HG03095 (cell line): ENCODE results near the gene LRRK1.
A peak's percentile ranks its signal among the peaks of the same experiment; 100 is the strongest.

Experiments
- ATAC-seq: cut with Tn5 transposase; IDR thresholded peaks from one replicate; pipeline ENCODE4 v1.9.1; 2021; ENCODE audit warnings: moderate library complexity; ENCODE audit not compliant: unreplicated experiment

The LRRK1 gene

GRCh38 chr15:100909989-100910955 lies 8.9 kb upstream of the LRRK1 start:
- no peak for ATAC-seq

GRCh38 chr15:100911086-100911485 lies 8.1 kb upstream of the LRRK1 start:
- no peak for ATAC-seq

GRCh38 chr15:100913961-100914360 lies 5.2 kb upstream of the LRRK1 start:
- no peak for ATAC-seq

GRCh38 chr15:100914876-100915275 lies 4.3 kb upstream of the LRRK1 start:
- ATAC-seq: no peak

GRCh38 chr15:100918034-100918689 lies 995 bp upstream of the LRRK1 start:
- peak; percentile 67 for ATAC-seq

GRCh38 chr15:100919481-100920405 lies 586 bp downstream of the LRRK1 start:
- no peak for ATAC-seq

GRCh38 chr15:100920516-100921135 lies 1.5 kb downstream of the LRRK1 start:
- no peak for ATAC-seq

GRCh38 chr15:100922192-100923040 lies 3.3 kb downstream of the LRRK1 start:
- no peak for ATAC-seq

- ATAC-seq: no peak
These were observed 3.9 kb downstream of the LRRK1 start for GRCh38 chr15:100923076-100923475.

- ATAC-seq: no peak
These were observed 4.7 kb downstream of the LRRK1 start for GRCh38 chr15:100923902-100924301.

GRCh38 chr15:100924436-100924835 lies 5.3 kb downstream of the LRRK1 start:
- ATAC-seq: no peak

GRCh38 chr15:100925480-100925879 lies 6.3 kb downstream of the LRRK1 start:
- ATAC-seq: no peak

GRCh38 chr15:100926258-100926657 lies 7.1 kb downstream of the LRRK1 start:
- ATAC-seq: no peak

- peak; percentile 28 for ATAC-seq
These were observed 8.0 kb downstream of the LRRK1 start for GRCh38 chr15:100926971-100927756.

- ATAC-seq: no peak
These were observed 9.6 kb downstream of the LRRK1 start for GRCh38 chr15:100928632-100929280.

GRCh38 chr15:100929641-100930042 lies 10.5 kb downstream of the LRRK1 start:
- no peak for ATAC-seq

- ATAC-seq: no peak
These were observed 11.2 kb downstream of the LRRK1 start for GRCh38 chr15:100930306-100930848.
